Lung microvascular endothelial cell (primary cell): ENCODE data around the gene KRTAP4-3. TPM values are rescaled to one million over a fixed set of nuclear protein-coding genes. Genes with fewer than 3 reads are reported as not detected.
"Not testable (repeated sequence)": the region's sequence is repeated elsewhere in the genome, so short reads cannot be mapped to it uniquely, and the experiment has no call there.

ENCODE experiments used
- DNase-seq, 2 donors: peaks; one replicate each; pipeline versions ENCODE4 v3.0.0 to v3.0.0-alpha.2; 2010; ENCODE audit warnings: low read depth in 2 of 2
- total RNA-seq: library from RNA; depleted of rRNA; stranded (reverse); fragments of >200 nt; gene quantifications from 2 replicates; pipeline ENCODE4 v1.2.1, GENCODE V29; 2014

The KRTAP4-3 gene
- not detected in 2 replicates for total RNA-seq

- no peak for DNase-seq
Observed at GRCh38 chr17:41168121-41168520, at the start of gene KRTAP4-3. TSS of gene KRTAP4-3 (minus strand) at chr17:41168221. CDS start at chr17:41168172, 49 bp downstream.

GRCh38 chr17:41215681-41216080, 47.7 kb upstream of the KRTAP4-3 start:
- no peak for DNase-seq

DNA sequence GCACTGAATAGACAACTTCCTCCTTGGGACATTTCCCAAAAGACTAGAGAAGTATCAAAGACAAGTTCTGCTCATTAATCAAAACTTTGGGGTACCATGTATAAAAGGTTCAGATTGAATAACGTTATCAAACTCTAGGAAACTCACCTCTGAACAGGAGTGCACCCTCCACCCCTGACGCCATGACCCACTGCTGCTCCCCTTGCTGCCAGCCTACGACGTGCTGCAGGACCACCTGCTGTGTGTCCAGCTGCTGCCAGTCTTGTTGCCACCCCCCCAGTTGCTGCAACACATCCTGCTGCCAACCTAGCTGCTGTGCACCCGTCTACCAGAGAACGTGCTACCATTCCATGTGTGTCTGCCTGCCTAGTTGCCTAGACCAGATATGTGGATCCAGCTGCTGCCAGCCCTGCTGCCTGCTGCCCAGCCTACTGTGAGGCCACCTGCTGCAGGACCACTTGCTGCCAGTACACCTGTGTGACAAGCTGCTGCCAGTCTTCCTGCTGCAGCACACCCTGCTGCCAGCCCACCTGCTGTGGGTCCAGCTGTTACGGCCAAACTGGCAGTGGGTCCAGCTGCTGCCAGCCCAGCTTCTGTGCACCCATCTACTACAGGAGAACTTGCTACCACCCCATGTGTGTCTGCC, 44.6 kb upstream of the KRTAP4-3 start:
- no peak for DNase-seq

GRCh38 chr17:41211845-41212466, 43.9 kb upstream of the KRTAP4-3 start:
- no peak for DNase-seq

- no peak for DNase-seq
Observed at GRCh38 chr17:41199421-41200078, 31.5 kb upstream of the KRTAP4-3 start.

DNA sequence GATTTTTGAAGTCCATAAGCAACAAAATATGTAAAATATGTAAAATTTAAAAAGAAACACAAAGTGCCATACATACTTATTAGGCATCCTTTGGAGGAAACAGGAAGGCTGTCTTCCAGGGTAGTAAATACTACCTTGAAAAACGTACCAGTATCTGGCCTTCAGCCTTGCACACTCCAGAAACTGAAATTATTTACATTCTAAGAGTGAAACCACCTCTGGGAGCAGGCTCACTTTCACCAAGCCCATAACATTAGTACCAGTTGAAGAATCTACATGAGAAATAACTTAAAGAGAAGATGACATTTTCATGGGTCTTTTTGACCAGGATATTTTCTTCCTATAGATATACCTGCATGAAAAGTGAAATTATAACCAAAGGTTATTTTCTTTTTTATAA, 28.0 kb upstream of the KRTAP4-3 start:
- no peak for DNase-seq

- DNase-seq, result no peak
Observed at GRCh38 chr17:41190328-41190727, 22.3 kb upstream of the KRTAP4-3 start.

DNA sequence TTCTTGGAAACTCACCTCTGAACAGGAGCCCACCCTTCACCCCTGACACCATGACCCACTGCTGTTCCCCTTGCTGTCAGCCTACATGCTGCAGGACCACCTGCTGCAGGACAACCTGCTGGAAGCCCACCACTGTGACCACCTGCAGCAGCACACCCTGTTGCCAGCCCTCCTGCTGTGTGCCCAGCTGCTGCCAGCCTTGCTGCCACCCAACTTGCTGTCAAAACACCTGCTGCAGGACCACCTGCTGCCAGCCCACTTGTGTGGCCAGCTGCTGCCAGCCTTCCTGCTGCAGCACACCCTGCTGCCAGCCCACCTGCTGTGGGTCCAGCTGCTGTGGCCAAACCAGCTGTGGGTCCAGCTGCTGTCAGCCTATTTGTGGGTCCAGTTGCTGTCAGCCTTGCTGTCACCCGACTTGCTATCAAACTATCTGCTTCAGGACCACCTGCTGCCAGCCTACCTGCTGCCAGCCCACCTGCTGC, 21.9 kb upstream of the KRTAP4-3 start, which contains the start of gene KRTAP9-1:
TSS of gene KRTAP9-1 (plus strand) at position 51 of the 482 bp plus-strand sequence. CDS start at position 51, 0 bp downstream.
- not testable (repeated sequence) for DNase-seq

DNA sequence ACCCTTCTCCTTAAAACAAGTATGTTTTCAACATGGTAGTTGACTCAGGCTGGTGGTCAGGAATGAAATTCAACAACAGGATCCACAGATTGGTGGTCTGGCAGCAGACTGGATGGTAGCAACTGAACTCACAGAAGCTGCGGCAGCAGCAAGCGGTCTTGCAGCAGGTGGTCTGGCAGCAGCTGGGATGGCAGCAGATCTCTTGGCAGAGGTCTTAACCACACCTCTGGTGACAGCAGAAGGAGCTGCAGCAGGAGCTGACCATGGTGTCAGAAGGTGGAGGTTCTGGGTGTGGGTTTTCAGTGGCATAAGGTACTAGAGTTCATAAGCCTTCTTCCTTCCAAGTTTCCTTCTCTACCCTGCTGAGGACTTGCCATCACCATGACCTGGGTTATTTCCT, 18.9 kb upstream of the KRTAP4-3 start:
- DNase-seq, result no peak

DNA sequence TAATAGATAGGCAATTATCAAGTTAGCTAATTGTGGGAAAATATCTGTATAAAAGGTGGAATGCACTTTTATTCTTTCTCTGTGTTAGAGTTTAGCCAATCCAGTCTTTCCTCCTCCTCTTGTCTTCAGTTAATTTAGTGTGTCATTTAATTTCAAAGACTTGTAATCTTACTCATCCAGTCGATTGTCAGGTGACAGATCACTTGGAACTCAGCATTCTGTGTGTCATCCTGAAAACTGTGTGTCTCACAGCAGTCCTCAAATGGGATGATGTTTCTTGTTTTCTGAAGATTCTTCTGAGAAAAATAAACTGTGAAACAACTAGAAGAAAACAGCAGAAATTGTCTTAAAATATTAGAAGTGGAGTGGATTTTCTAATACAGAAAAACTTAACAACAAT, 17.0 kb upstream of the KRTAP4-3 start:
- no peak for DNase-seq

GRCh38 chr17:41184480-41184961, 16.5 kb upstream of the KRTAP4-3 start, which contains the start of gene KRTAP4-1:
TSS of gene KRTAP4-1 (minus strand) at chr17:41184911. CDS start at chr17:41184854, 57 bp downstream.
- DNase-seq, result no peak

DNA sequence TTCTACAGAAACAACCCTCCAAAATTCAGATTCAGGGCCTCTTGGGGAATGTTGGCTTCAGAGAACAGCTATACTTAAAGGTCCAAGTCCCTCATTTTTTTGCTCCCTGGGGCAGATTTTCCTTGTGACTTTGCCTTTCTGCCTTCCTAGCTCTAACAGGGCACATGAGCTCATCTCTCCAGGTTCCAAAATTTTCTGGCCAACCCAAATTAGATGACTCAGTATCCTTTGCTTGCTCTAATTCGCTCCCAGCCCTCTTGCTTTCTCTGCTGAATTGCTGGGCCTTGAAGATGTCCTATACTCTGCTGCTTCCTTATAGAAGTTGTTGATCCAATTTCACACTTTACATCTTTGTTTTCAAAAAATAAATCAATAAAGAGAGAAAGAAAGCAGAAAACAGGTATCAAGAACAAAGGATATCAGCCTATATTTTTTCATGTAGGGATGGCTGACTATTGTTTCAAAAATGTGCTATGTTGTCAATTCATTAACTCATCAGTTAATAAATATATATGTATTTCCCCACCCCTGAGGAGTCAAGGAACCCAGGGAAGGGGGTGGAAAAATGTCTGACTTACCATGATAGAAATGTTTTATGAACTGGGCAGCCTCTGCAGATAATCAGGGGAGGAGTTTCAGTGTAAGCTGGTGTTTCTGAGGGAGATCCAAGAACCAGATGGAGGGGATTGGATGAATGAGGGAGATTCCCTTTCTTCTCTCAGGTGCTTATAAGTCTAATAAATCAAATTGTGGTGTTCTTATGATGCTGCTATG, 11.0 kb upstream of the KRTAP4-3 start:
- no peak for DNase-seq

- DNase-seq, result no peak
Observed at GRCh38 chr17:41178341-41178740, 10.3 kb upstream of the KRTAP4-3 start.

GRCh38 chr17:41177727-41178271, 9.8 kb upstream of the KRTAP4-3 start, which contains the start of gene KRTAP4-2:
TSS of gene KRTAP4-2 (minus strand) at chr17:41178221. CDS start at chr17:41178164, 57 bp downstream.
- DNase-seq, result no peak

- DNase-seq, result no peak
Observed at GRCh38 chr17:41176744-41177387, 8.8 kb upstream of the KRTAP4-3 start.

GRCh38 chr17:41171886-41172285, 3.9 kb upstream of the KRTAP4-3 start:
- DNase-seq, result no peak

- no peak for DNase-seq
Observed at GRCh38 chr17:41167561-41167960, 460 bp downstream of the KRTAP4-3 start.

DNA sequence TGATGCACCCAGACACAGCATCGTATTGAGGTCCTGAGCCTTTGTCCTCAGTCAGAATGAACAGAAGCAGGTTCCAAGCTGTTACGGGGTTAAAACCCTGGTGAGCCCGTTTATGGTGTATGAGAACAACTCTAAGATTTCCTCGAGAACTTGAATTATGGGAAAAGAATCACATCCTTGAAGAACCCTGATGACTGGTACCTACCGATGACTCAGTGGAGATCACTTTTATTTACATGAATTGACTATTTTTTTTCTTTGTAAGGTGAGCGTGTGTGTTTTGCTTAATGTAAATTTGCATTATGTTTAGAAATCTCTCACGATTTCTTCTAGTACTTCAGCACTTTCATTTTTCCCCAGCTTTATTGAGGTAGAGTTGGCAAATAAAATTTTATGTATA, 4.2 kb downstream of the KRTAP4-3 start:
- DNase-seq, result no peak

DNA sequence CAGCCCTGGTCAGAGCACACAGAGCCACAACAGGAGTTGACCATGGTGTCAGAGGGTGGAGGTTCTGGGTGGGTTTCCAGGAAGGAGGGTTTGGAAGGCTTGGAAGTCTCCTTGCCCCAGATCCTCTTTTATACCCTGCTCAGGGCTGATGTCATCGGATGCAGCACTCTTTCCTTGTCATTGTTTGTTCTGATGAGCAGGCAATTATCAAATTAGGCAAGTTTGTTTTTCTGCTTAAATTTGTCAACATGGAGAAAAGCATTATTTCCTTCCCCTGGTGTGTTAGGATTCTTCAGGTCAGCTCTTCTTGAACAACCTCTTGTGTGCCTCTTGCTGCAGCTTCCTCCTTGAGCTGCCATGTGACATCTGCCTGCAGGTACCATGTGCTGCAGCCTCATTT, 7.4 kb downstream of the KRTAP4-3 start, which contains the start of gene KRTAP4-4:
TSS of gene KRTAP4-4 (minus strand) at position 101 of the 400 bp plus-strand sequence. CDS start at position 44, 57 bp downstream.
- no peak for DNase-seq

DNA sequence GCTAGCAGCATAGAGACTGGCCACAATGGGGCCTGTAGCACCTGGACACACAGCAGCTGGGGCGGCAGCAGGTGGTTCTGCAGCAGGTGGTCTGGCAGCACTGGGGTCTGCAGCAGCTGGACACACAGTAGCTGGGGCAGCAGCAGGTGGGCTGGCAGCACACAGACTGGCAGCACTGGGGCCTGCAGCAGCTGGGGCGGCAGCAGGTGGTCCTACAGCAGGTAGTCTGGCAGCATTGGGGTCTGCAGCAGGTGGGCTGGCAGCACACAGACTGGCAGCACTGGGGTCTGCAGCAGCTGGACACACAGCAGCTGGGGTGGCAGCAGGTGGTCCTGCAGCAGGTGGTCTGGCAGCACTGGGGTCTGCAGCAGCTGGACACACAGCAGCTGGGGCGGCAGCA, 7.8 kb downstream of the KRTAP4-3 start:
- DNase-seq, result not testable (repeated sequence)
